Epithelial cell of esophagus (primary cell): ENCODE measurements around the gene DST.
"Not testable (repeated sequence)": the region's sequence is repeated elsewhere in the genome, so short reads cannot be mapped to it uniquely, and the experiment has no call there.

Experiments used
- DNase-seq: peaks from one replicate; pipeline ENCODE4 v3.0.0; 2010; ENCODE audit warnings: low read depth
- H3K4me3 ChIP-seq: 2 replicates; pipeline ENCODE4 v1.5.1; 2011; ENCODE audit warnings: mild to moderate bottlenecking, low read length, control low read depth
- CTCF ChIP-seq: IDR thresholded peaks from 2 replicates; pipeline ENCODE4 v1.5.1; 2011; ENCODE audit warnings: low read depth, mild to moderate bottlenecking, low read length, control low read depth, inconsistent platforms; ENCODE audit not compliant: insufficient read depth; ENCODE audit errors: missing control alignments

Gene DST

GRCh38 chr6:56567501-56567900 lies 75.2 kb downstream of the DST start:
- no peak for DNase-seq
- no peak for TF ChIP-seq CTCF

GRCh38 chr6:56562730-56563129 lies 80.0 kb downstream of the DST start:
- not testable (repeated sequence) for DNase-seq, H3K4me3 ChIP-seq

More at GRCh38 chr6:56567501-56567900, 75.2 kb downstream of the DST start:
- H3K4me3 ChIP-seq: no peak overlapping the region

GRCh38 chr6:56556751-56557540 lies 85.7 kb downstream of the DST start:
- no peak overlapping the region for H3K4me3 ChIP-seq
- TF ChIP-seq CTCF: no peak
- DNase-seq: no peak

GRCh38 chr6:56555438-56555872 lies 87.2 kb downstream of the DST start:
- H3K4me3 ChIP-seq: no peak overlapping the region
- no peak for DNase-seq
- no peak for TF ChIP-seq CTCF

- no peak for TF ChIP-seq CTCF
- H3K4me3 ChIP-seq: no peak overlapping the region
- DNase-seq: no peak
These were observed 90.2 kb downstream of the DST start for GRCh38 chr6:56552187-56553130.

- no peak for TF ChIP-seq CTCF
- no peak overlapping the region for H3K4me3 ChIP-seq
- no peak for DNase-seq
These were observed 91.1 kb downstream of the DST start for GRCh38 chr6:56551409-56552120.

GRCh38 chr6:56550301-56550700 lies 92.4 kb downstream of the DST start:
- DNase-seq: no peak
- H3K4me3 ChIP-seq: no peak overlapping the region
- TF ChIP-seq CTCF: no peak
